GM19043 (cell line): Measurements from ENCODE around the gene ISG20L2.

Experiments
- ATAC-seq: cut with Tn5 transposase; IDR thresholded peaks from one replicate; pipeline ENCODE4 v1.9.1; 2021; ENCODE audit warnings: low read depth; ENCODE audit not compliant: unreplicated experiment

ISG20L2 gene

GRCh38 chr1:156691665-156692440 lies 36.7 kb downstream of the ISG20L2 start:
- no peak for ATAC-seq

GRCh38 chr1:156691191-156691590 lies 37.4 kb downstream of the ISG20L2 start:
- no peak for ATAC-seq

GRCh38 chr1:156690675-156691036 lies 37.9 kb downstream of the ISG20L2 start:
- no peak for ATAC-seq

- no peak for ATAC-seq
These were observed 38.5 kb downstream of the ISG20L2 start for GRCh38 chr1:156689953-156690674.

- ATAC-seq: peak; percentile 72
These were observed 39.3 kb downstream of the ISG20L2 start for GRCh38 chr1:156689035-156689952.

- ATAC-seq: no peak
These were observed 44.3 kb downstream of the ISG20L2 start for GRCh38 chr1:156684227-156684782.

- ATAC-seq: no peak
These were observed 46.2 kb downstream of the ISG20L2 start for GRCh38 chr1:156682166-156682890.

GRCh38 chr1:156681196-156681960 lies 47.2 kb downstream of the ISG20L2 start:
- ATAC-seq: no peak

- no peak for ATAC-seq
These were observed 48.5 kb downstream of the ISG20L2 start for GRCh38 chr1:156680056-156680455.

GRCh38 chr1:156677616-156678596 lies 50.7 kb downstream of the ISG20L2 start:
- no peak for ATAC-seq

GRCh38 chr1:156676820-156677615 lies 51.5 kb downstream of the ISG20L2 start, which contains the start of gene NES:
NES (minus strand) TSS chr1:156677407; CDS start chr1:156677264, 143 bp downstream.
- ATAC-seq: no peak

GRCh38 chr1:156676114-156676819 lies 52.3 kb downstream of the ISG20L2 start:
- ATAC-seq: no peak

GRCh38 chr1:156675210-156676113 lies 53.1 kb downstream of the ISG20L2 start:
- ATAC-seq: no peak

GRCh38 chr1:156673387-156674121 lies 55.0 kb downstream of the ISG20L2 start:
- no peak for ATAC-seq
